T-helper 17 cell (primary cell): ENCODE results near the gene PHC3. TPM values are rescaled to one million over a fixed set of nuclear protein-coding genes. Genes with fewer than 3 reads are reported as not detected.
A peak's percentile ranks its signal among the peaks of the same experiment; 100 is the strongest.
"Not testable (repeated sequence)": the region's sequence is repeated elsewhere in the genome, so short reads cannot be mapped to it uniquely, and the experiment has no call there.

ENCODE experiments used
- ATAC-seq: fragments of 150-1000 bp; cut with Tn5 transposase; 2 replicates; pipeline ENCODE4 v1.10.0; 2021; ENCODE audit warnings: mild to moderate bottlenecking, moderate library complexity
- DNase-seq, 3 donors: peaks; one replicate each; pipeline versions ENCODE4 v3.0.0 to v3.0.0-alpha.2; 2020 to 2021
- H3K9me3 ChIP-seq: one replicate; pipeline ENCODE4 v1.7.0; 2013; ENCODE audit warnings: low read length, mild to moderate bottlenecking; ENCODE audit not compliant: control insufficient read depth, poor library complexity, severe bottlenecking
- H3K27ac Mint-ChIP-seq: one replicate; pipeline ENCODE4 v1.8.0; 2022; ENCODE audit warnings: mild to moderate bottlenecking, moderate library complexity, mixed read lengths
- H3K27me3 Mint-ChIP-seq: one replicate; pipeline ENCODE4 v1.8.0; 2022; ENCODE audit warnings: mixed read lengths
- H3K36me3 Mint-ChIP-seq: one replicate; pipeline ENCODE4 v1.8.0; 2022; ENCODE audit warnings: low read depth, mixed read lengths
- H3K4me1 Mint-ChIP-seq: one replicate; pipeline ENCODE4 v1.8.0; 2022; ENCODE audit warnings: mild to moderate bottlenecking, mixed read lengths
- H3K4me3 Mint-ChIP-seq: one replicate; pipeline ENCODE4 v1.8.0; 2022; ENCODE audit warnings: mild to moderate bottlenecking, moderate library complexity, mixed read lengths
- total RNA-seq, 4 donors: library from RNA in 2 of 4; stranded (reverse) in 2 of 4; gene quantifications; one replicate each; pipeline ENCODE4 v1.2.3 and lab custom pipeline; 2022 to 2026

The PHC3 gene
- total RNA-seq, 2 donors from 2014 or later: 124 to 134 TPM

DNA sequence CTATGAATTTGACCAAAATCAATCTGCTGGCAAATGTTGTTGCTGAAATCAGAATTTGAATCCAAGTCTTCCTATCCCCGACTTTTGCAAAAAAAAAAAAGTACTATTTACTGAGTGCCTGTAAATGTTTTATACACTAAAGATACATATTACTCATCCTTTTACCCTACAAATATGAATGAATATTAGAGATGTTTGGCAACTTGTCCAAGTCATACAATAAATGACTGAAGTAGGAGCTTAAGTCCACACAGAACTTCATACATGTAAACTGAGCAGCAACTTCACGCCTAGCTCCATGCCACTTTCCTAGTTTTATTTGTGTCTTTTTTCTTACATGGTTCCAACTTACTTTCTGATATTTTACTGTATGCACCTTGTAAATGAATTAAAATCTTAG, 39.2 kb downstream of the PHC3 start:
- ATAC-seq: no peak
- no peaks in the 10 kb centered on the region for H3K27me3 Mint-ChIP-seq
- no peak overlapping the region for H3K27ac Mint-ChIP-seq
- H3K4me1 Mint-ChIP-seq: peaks cover 14% of the 10 kb centered on the region
- no peaks in the 10 kb centered on the region for H3K9me3 ChIP-seq
- DNase-seq: no peak
- H3K4me3 Mint-ChIP-seq: no peak overlapping the region
- H3K36me3 Mint-ChIP-seq: peaks cover 2% of the 10 kb centered on the region

DNA sequence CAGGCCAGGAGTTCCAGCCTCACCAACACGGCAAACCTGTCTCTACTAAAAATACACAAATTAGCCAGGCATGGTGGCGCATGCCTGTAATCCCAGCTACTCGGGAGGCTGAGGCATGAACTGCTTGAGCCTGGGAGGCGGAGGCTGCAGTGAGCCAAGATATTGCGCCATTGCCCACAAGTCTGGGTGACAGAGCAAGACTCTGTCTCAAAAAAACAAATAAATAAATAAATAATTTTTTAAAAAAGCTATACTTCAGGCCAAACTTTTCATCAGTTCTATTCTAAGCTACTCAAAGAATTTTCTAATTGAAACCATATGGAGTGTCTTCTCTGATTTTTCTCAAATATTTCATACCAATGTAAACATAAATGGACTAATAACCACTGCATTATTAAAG, 43.5 kb downstream of the PHC3 start:
- H3K27ac Mint-ChIP-seq: no peak overlapping the region
- no peaks in the 10 kb centered on the region for H3K27me3 Mint-ChIP-seq
- no peak for DNase-seq
- no peak for ATAC-seq
- no peak overlapping the region for H3K4me3 Mint-ChIP-seq
- H3K36me3 Mint-ChIP-seq: peaks cover 7% of the 10 kb centered on the region
- H3K9me3 ChIP-seq: no peaks in the 10 kb centered on the region
- H3K4me1 Mint-ChIP-seq: peaks cover 13% of the 10 kb centered on the region

DNA sequence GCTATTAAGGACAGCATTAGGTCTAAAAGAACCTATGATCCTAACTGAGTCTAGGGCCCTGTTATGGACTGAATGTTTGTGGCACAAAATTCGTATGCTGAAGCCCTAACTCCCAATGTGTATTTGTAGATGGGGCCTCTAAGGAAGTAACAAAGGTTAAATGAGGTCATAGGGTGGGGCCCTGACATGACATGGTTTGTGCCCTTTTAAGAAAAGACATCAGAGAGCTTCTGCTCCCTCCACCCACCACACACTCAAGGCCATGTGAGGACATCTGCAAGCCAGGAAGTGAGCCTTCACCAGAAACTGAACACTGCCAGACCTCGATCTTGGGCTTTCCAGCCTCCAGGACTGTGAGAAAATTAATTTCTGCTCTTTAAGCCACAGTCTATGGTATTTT, 49.2 kb downstream of the PHC3 start:
- no peak overlapping the region for H3K27ac Mint-ChIP-seq
- H3K36me3 Mint-ChIP-seq: peaks cover 15% of the 10 kb centered on the region
- H3K27me3 Mint-ChIP-seq: no peaks in the 10 kb centered on the region
- peaks cover 4% of the 10 kb centered on the region for H3K9me3 ChIP-seq
- DNase-seq (no peak), ATAC-seq (no peak)
- peaks cover 22% of the 10 kb centered on the region for H3K4me1 Mint-ChIP-seq
- H3K4me3 Mint-ChIP-seq: no peak overlapping the region

DNA sequence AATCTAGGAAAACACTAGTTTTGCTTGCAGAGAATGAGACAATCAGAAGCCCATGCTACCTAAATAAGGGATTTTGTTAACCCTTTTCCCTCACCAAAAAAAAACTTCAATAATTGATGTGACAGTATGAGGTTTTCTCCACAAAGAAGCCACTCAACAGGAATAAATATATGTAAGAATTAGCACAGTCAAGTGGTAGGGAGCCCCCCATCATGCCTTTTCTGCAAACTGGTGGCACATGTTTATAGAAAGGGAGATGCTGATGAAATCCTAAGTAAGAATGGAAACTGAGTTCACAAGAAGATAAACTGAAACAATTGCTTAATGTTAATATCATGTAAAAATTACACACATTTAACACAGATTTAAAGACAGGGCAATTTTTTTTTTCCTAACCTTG, 51.0 kb downstream of the PHC3 start:
- peaks cover 21% of the 10 kb centered on the region for H3K4me1 Mint-ChIP-seq
- no peak overlapping the region for H3K4me3 Mint-ChIP-seq
- DNase-seq: no peak
- H3K9me3 ChIP-seq: peaks cover 4% of the 10 kb centered on the region
- peak overlapping the region; percentile 29 for H3K27ac Mint-ChIP-seq
- H3K36me3 Mint-ChIP-seq: peaks cover 12% of the 10 kb centered on the region
- no peak for ATAC-seq
- no peaks in the 10 kb centered on the region for H3K27me3 Mint-ChIP-seq

DNA sequence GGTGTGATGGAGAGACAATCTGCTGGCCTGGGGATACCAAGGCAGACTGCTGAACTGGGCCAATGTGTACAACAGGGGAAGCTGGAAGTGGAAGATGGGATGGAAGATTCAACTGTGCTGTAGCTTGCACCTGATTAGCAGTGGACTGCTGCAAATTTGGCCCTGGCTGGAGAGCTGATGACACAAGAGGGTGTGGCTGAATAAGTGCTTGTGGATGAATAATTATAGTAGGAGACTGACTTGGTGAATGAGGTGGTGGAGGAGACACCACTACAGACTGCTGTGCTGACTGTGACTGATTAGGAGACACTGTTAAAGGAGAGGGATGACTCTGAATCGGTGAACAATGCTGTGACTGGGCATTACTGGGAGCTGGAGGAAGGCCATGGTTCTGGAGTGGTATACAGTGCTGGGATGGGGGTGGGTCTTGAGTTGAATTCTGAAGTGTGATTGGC, 52.5 kb downstream of the PHC3 start:
- peaks cover 4% of the 10 kb centered on the region for H3K9me3 ChIP-seq
- DNase-seq (no peak), ATAC-seq (peak; percentile 36)
- H3K36me3 Mint-ChIP-seq: peaks cover 8% of the 10 kb centered on the region
- H3K4me1 Mint-ChIP-seq: peaks cover 17% of the 10 kb centered on the region
- H3K27ac Mint-ChIP-seq: peak overlapping the region; percentile 83
- peak overlapping the region; percentile 64 for H3K4me3 Mint-ChIP-seq
- no peaks in the 10 kb centered on the region for H3K27me3 Mint-ChIP-seq

DNA sequence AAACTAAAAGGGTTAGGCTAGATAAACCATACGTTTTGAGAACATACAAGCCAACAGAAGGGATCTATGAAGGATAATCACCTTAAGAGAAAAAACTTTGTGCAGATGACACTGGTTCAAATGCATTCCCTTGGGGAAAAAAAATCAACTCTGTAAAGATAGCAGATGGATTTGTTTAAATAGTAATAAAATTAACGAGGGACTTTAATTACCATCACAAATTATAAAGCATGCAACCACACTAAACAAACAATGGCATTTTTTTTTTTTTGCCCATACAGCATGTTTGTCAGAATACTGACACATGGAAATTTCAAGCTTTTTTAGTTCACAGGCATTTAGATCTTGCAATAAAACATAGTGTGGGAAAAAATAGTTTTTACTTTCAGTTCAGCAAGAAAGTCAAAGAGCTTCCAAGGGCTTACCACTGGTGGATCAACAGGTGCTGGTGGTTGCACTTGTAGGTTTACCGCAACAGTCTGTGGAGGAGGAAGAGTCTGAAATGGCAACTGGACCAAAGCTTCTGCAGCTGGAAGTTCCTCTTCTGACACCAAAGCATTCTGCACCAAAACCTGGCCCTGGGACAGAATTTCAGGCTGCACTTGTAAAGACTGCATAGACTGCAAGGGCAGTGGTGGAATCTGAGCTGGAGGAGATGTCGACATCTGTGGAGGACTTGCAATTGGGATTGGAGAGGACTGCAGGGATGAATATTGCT, 53.1 kb downstream of the PHC3 start:
- H3K36me3 Mint-ChIP-seq: peaks cover 8% of the 10 kb centered on the region
- no peak for DNase-seq
- H3K4me1 Mint-ChIP-seq: peaks cover 17% of the 10 kb centered on the region
- H3K9me3 ChIP-seq: peaks cover 4% of the 10 kb centered on the region
- no peaks in the 10 kb centered on the region for H3K27me3 Mint-ChIP-seq
- peak overlapping the region; percentile 83 for H3K27ac Mint-ChIP-seq
- peak overlapping the region; percentile 16 for H3K4me3 Mint-ChIP-seq
- peak; percentile 60 for ATAC-seq

DNA sequence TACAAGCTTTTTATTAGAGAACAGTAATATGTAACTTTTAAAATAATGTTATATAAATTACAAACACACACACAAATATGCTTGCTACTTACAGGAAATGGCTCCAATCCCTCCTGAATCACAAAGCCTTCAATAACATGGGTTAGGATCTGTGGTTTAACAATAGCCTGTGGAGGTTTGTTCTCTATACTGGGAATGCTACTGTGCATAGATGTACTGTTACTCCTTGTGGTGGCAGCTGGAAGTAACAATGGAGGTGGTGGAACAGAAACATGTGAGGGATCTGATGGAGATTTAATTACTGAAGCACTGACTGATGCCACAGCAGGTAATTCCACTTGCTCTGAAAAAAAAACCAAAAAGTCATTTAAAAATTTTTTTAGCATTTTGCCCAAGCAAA, 64.4 kb downstream of the PHC3 start:
- peaks cover 5% of the 10 kb centered on the region for H3K4me1 Mint-ChIP-seq
- DNase-seq (no peak), ATAC-seq (no peak)
- no peak overlapping the region for H3K27ac Mint-ChIP-seq
- peaks cover 5% of the 10 kb centered on the region for H3K36me3 Mint-ChIP-seq
- H3K27me3 Mint-ChIP-seq: no peaks in the 10 kb centered on the region
- no peak overlapping the region for H3K4me3 Mint-ChIP-seq
- H3K9me3 ChIP-seq: no peaks in the 10 kb centered on the region

DNA sequence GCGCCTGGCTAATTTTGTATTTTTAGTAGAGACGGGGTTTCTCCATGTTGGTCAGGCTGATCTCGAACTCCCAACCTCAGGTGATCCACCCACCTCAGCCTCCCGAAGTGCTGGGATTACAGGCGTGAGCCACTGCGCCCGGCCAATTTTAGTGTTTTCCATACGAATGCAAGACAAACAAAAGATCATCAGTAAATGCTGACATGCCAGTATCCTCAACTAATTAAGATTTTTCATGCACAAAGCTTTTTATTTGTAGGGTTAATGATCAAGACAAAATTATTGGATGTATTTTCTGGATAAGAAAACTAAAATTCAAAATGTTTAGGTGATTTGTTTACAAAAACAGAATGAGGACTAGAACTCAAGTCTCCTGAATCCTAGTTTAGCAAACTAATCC, 67.4 kb downstream of the PHC3 start:
- not testable (repeated sequence) for H3K27me3 Mint-ChIP-seq, DNase-seq, ATAC-seq, H3K4me3 Mint-ChIP-seq, H3K9me3 ChIP-seq, H3K27ac Mint-ChIP-seq
- H3K36me3 Mint-ChIP-seq: peaks cover 13% of the 10 kb centered on the region
- H3K4me1 Mint-ChIP-seq: peaks cover 17% of the 10 kb centered on the region

DNA sequence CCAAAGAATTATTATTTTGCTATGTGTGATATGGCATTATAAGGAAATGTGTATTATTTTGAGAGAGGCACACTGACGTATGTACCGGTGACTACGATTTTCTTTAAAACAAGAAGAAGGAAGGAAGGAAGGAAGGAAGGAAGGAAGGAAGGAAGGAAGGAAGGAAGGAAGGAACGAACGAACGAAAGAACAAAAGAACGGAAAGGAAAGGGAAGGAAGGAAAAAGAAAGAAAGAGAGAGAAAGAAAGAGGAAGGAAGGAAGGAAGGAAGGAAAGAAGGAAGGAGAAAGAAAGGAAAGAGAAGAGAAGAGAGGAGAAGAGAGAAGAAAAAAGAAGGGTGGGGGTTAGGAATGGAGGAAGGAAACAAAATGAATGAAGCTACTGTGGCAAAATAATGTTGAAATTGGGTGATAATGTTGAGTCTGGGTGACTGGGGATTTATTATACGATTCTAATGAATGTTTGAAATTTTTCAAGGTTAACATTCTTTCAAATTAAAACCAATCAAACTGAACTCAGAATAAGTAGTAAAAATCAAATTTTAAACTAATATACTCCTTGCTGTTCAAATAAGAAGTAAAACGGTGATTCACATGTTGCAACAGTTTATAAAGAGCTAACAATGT, 70.3 kb downstream of the PHC3 start:
- ATAC-seq (no peak), DNase-seq (no peak)
- H3K4me3 Mint-ChIP-seq: peak overlapping the region; percentile 1
- H3K27ac Mint-ChIP-seq: no peak overlapping the region
- no peaks in the 10 kb centered on the region for H3K9me3 ChIP-seq
- H3K4me1 Mint-ChIP-seq: peaks cover 21% of the 10 kb centered on the region
- H3K27me3 Mint-ChIP-seq: no peaks in the 10 kb centered on the region
- peaks cover 13% of the 10 kb centered on the region for H3K36me3 Mint-ChIP-seq

DNA sequence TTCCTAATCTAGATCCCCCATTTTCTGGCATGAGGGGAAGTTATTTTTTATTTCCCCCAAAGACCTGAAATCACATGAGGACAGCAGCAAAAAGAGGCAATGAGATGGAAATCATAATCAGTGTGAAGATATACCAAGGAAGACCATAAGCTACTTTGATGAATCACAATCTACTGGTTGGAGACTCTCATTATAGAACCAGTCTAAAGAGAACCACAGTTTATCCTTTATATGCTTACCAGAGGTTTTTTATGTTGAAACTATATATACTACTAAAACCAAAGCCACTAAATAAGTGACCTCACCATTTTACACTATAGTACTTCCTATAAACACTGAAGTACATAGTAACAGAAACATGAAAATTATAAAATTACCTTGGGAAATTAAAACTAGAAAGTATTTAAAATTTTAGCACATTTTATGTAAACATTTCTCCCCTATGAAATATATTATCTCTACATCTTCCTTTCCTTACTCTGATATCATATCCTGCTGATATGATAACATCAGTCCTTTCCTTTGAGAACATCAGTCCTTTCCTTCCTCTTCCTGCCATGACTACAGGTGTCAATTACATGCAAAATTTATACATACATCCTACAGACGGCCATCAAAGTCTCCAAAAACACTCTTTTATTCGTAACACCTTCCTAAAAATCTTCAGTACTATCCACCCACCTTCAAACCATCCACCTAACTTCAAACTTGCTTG, 71.8 kb downstream of the PHC3 start:
- Mint-ChIP-seq H3K27ac (peak overlapping the region; percentile 27), H3K27me3 (no peaks in the 10 kb centered on the region), H3K36me3 (peaks cover 10% of the 10 kb centered on the region), H3K4me1 (peaks cover 18% of the 10 kb centered on the region), H3K4me3 (no peak overlapping the region)
- ATAC-seq (no peak), DNase-seq (no peak)
- H3K9me3 ChIP-seq: no peaks in the 10 kb centered on the region

DNA sequence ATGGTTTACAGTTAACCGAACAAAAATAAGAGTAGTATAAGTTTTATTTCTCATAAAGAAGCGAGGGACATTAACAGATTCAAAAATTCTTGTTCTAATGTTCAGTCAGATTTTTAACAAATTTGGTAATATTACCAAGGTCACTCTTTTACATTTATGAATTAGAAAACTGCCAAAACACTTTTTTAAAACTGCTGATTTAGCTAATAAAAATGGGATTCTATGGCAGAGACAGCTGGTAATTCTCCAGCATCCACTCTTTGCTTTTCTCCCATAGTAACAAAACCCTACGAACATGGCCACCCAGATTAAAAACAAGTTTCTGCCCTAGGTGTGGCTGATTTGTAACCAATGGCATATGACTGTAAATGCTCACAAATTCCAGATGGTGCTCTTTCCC, 72.6 kb downstream of the PHC3 start:
- peaks cover 18% of the 10 kb centered on the region for H3K4me1 Mint-ChIP-seq
- no peaks in the 10 kb centered on the region for H3K27me3 Mint-ChIP-seq
- no peak for ATAC-seq
- no peaks in the 10 kb centered on the region for H3K9me3 ChIP-seq
- H3K36me3 Mint-ChIP-seq: peaks cover 10% of the 10 kb centered on the region
- peak overlapping the region; percentile 27 for H3K27ac Mint-ChIP-seq
- no peak overlapping the region for H3K4me3 Mint-ChIP-seq
- DNase-seq: no peak

DNA sequence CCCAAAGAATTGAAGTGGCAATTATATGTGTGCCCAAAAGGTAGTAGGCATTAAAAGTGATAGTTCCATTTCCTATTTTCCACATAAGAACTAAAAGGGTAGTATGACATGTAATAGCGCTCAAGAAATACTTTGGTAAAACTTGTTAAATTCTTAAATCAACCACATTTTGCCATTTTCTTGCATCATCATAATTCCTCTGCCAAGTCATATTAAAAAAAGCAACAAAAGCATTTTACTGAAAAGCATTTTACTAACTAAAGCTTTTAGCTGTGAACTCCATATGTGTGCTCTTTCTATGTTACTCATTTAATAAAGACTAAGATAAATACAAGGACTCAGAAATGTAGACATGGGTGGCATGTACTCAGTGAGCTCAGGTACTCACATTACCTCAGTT, 73.6 kb downstream of the PHC3 start:
- Mint-ChIP-seq H3K27ac (peak overlapping the region; percentile 19), H3K4me3 (no peak overlapping the region), H3K36me3 (peaks cover 10% of the 10 kb centered on the region), H3K27me3 (no peaks in the 10 kb centered on the region), H3K4me1 (peaks cover 18% of the 10 kb centered on the region)
- ATAC-seq (no peak), DNase-seq (no peak)
- no peaks in the 10 kb centered on the region for H3K9me3 ChIP-seq

DNA sequence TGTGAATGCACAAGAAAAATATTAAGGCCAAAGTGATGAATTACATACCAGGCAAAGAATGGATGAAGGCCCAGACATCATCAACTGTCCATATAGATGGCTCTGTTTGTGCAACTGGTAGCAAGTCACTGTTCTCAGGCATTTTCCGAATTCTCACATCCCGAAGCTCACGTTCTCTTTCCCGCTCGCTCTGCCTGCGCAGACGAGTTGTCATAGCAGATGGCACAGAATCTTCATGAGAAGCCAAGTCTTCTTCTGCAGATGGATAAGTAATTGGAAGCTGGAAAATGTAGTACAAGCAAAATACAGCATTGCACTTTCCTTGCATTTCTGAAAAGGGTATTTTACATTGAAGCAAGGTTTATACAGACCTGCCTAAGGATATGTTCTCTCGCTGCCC, 79.1 kb downstream of the PHC3 start:
- H3K36me3 Mint-ChIP-seq: peaks cover 9% of the 10 kb centered on the region
- DNase-seq (no peak), ATAC-seq (no peak)
- peak overlapping the region; percentile 37 for H3K27ac Mint-ChIP-seq
- H3K9me3 ChIP-seq: no peaks in the 10 kb centered on the region
- no peaks in the 10 kb centered on the region for H3K27me3 Mint-ChIP-seq
- no peak overlapping the region for H3K4me3 Mint-ChIP-seq
- no peaks in the 10 kb centered on the region for H3K4me1 Mint-ChIP-seq
